ENCODE data around the gene OR10A6.

OR10A6 gene

DNA sequence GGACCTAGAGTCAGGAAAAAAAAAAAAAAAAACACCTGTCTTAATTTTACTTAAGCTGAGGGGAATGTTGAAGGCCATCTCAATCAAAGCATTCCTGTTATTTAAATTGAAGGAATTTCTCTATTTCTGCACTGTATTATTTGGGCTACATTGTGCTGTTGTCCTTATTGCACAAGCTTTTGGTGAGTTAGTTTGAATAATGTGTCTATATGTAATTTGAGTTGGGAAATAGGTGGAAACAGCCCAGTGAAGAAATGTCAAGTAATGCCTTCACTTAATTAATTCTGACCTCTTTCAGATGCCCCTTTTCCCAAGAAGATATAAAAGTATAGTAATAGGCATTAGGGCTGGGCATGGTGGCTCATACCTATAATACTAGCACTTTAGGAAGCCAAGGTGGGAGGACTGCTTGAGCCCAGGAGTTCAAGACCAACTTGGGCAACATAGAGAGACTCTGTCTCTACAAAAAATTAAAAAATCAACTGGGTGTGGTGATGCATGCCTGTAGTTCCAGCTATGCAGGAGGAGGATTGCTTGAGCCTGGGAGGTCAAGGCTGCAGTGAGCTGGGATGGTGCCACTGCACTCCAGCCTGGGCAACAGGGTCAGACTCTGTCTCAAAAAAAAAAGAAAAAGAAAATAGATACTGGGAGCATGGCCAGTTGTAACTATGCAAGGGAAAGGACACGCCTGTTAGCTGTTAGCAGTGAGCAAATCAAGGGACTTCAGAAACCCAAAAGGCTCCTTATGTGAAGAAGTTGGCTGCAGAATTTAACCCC lies 34.9 kb downstream of the OR10A6 start:
- Histone ChIP-seq H3K9ac (no peak overlapping the region), H3K27me3 (ENCODE audit: control insufficient read depth, insufficient read depth, low read length) (no peaks in the 10 kb centered on the region), H3K36me3 (ENCODE audit: control insufficient read depth, insufficient read depth, low read length) (no peaks in the 10 kb centered on the region), H3K79me2 (no peaks in the 10 kb centered on the region), H3K4me3 (ENCODE audit: low read depth, low read length) (no peak overlapping the region), H3K9me3 (ENCODE audit: control insufficient read depth, low read length) (no peaks in the 10 kb centered on the region), H3K4me2 (ENCODE audit: low read length) (no peak overlapping the region), H3K4me1 (no peaks in the 10 kb centered on the region), H3K27ac (no peak overlapping the region), H2AFZ (no peak overlapping the region)
- TF ChIP-seq, protein P1, sequence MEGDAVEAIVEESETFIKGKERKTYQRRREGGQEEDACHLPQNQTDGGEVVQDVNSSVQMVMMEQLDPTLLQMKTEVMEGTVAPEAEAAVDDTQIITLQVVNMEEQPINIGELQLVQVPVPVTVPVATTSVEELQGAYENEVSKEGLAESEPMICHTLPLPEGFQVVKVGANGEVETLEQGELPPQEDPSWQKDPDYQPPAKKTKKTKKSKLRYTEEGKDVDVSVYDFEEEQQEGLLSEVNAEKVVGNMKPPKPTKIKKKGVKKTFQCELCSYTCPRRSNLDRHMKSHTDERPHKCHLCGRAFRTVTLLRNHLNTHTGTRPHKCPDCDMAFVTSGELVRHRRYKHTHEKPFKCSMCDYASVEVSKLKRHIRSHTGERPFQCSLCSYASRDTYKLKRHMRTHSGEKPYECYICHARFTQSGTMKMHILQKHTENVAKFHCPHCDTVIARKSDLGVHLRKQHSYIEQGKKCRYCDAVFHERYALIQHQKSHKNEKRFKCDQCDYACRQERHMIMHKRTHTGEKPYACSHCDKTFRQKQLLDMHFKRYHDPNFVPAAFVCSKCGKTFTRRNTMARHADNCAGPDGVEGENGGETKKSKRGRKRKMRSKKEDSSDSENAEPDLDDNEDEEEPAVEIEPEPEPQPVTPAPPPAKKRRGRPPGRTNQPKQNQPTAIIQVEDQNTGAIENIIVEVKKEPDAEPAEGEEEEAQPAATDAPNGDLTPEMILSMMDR (IDR thresholded peaks at IDR 0.05): no peak

DNA sequence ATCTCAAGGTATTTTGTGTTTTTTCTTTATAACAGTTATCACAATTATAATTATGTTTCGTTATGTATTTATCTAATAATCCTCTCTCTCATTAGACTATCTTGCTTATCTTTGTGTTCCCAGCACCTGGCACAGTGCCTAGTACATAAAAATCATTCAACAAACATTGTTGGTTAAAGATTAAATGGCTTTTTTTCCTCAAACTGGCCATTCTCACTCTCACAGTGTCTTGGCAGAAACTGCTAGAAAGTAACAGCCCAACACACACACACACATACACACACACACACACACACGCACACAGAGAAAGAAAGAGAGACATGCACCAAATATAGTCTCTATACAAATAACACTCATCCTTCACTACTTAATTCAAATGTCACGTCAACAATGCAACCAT lies 36.8 kb downstream of the OR10A6 start:
- Histone ChIP-seq H3K4me3 (ENCODE audit: low read depth, low read length) (no peak overlapping the region), H3K9ac (no peak overlapping the region), H3K27ac (no peak overlapping the region), H3K27me3 (ENCODE audit: control insufficient read depth, insufficient read depth, low read length) (no peaks in the 10 kb centered on the region), H3K4me2 (ENCODE audit: low read length) (no peak overlapping the region), H3K9me3 (ENCODE audit: control insufficient read depth, low read length) (no peaks in the 10 kb centered on the region), H3K4me1 (no peaks in the 10 kb centered on the region), H3K79me2 (no peaks in the 10 kb centered on the region), H3K36me3 (ENCODE audit: control insufficient read depth, insufficient read depth, low read length) (no peaks in the 10 kb centered on the region), H2AFZ (no peak overlapping the region)
- TF ChIP-seq, protein P1 (IDR thresholded peaks at IDR 0.05): no peak

DNA sequence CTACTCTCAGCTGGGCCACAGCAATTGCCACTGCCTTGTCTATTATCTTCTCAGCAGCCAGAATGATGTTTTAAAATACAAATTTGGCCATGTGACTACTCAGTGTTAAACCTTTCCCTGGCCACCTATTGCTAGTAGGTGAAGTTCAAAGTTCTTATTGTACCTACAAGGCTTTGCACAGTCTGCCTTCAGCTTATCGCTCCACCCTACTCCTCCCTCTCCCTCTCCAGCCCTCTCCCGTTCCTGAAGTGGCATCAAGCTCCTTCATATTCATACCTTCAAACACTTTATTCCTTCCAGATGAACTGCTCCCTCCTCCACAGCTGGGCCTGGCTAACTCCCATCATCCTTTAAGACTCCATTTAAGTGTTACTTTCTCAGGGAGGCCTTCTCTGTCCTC lies 37.3 kb downstream of the OR10A6 start:
- H3K27me3 ChIP-seq (ENCODE audit: control insufficient read depth, insufficient read depth, low read length): no peaks in the 10 kb centered on the region
- no peak overlapping the region for H3K27ac ChIP-seq
- TF ChIP-seq, protein P1 (IDR thresholded peaks at IDR 0.05): no peak
- H2AFZ ChIP-seq: no peak overlapping the region
- no peaks in the 10 kb centered on the region for H3K36me3 ChIP-seq (ENCODE audit: control insufficient read depth, insufficient read depth, low read length)
- no peaks in the 10 kb centered on the region for H3K79me2 ChIP-seq
- no peak overlapping the region for H3K9ac ChIP-seq
- H3K4me1 ChIP-seq: no peaks in the 10 kb centered on the region
- no peak overlapping the region for H3K4me2 ChIP-seq (ENCODE audit: low read length)
- H3K9me3 ChIP-seq (ENCODE audit: control insufficient read depth, low read length): no peaks in the 10 kb centered on the region
- no peak overlapping the region for H3K4me3 ChIP-seq (ENCODE audit: low read depth, low read length)

GRCh38 chr11:7892840-7893254 lies 38.2 kb downstream of the OR10A6 start:
- H3K27me3 ChIP-seq (ENCODE audit: control insufficient read depth, insufficient read depth, low read length): no peaks in the 10 kb centered on the region
- no peak overlapping the region for H3K9ac ChIP-seq
- no peak overlapping the region for H3K27ac ChIP-seq
- H2AFZ ChIP-seq: peak overlapping the region; percentile 40
- H3K4me1 ChIP-seq: no peaks in the 10 kb centered on the region
- no peaks in the 10 kb centered on the region for H3K79me2 ChIP-seq
- TF ChIP-seq, protein P1 (IDR thresholded peaks at IDR 0.05): peak; percentile 42
- no peak overlapping the region for H3K4me2 ChIP-seq (ENCODE audit: low read length)
- H3K9me3 ChIP-seq (ENCODE audit: control insufficient read depth, low read length): no peaks in the 10 kb centered on the region
- H3K36me3 ChIP-seq (ENCODE audit: control insufficient read depth, insufficient read depth, low read length): no peaks in the 10 kb centered on the region
- H3K4me3 ChIP-seq (ENCODE audit: low read depth, low read length): no peak overlapping the region

All from parathyroid adenoma (tissue), 2 donors.